ENCODE data around the gene ASB6. TPM values are rescaled to one million over a fixed set of nuclear protein-coding genes. Genes with fewer than 3 reads are reported as not detected.

The ASB6 gene
- total and polyA plus RNA-seq, 2 experiments from 2014 or later, result 8.8 to 19.8 TPM

DNA sequence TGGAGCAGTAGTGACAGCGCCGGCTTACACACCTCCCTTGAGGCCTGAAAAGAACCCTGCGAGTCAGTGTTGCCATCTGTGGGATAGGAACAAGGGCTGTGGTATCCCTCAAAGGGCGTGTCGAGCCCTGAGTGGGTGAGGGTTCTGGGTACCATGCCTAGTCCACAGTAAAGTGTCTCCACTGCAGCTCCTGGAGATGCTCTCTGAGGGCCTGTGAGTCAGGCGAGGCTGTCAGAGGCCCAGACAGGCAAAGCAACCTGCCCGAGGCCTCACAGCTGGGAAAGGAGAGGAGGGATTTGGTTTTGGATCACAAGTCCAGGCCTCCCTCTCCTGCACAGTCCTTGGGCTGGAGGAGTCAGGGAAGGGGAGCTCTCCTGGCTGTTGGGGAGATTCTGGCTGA lies 29.6 kb upstream of the ASB6 start:
- no peak for DNase-seq (ENCODE audit: low spot score)
- peaks cover 23% of the 10 kb centered on the region for H3K27me3 Mint-ChIP-seq (ENCODE audit: insufficient read depth, low read depth, poor library complexity)
- Histone ChIP-seq H3K27ac (ENCODE audit: low read depth) (no peak overlapping the region), H3K79me2 (replicated peaks; ENCODE audit: insufficient read depth) (no peaks in the 10 kb centered on the region), H3K4me1 (ENCODE audit: insufficient read depth) (peaks cover 9% of the 10 kb centered on the region; the same call in 1 of the 2 replicates), H4K20me1 (replicated peaks; ENCODE audit: insufficient read depth) (no peaks in the 10 kb centered on the region), H3K4me3 (no peak overlapping the region), H3F3A (replicated peaks; ENCODE audit: low read depth) (no peaks in the 10 kb centered on the region), H3K36me3 (ENCODE audit: insufficient read depth) (no peaks in the 10 kb centered on the region), H3K27me3 (ENCODE audit: insufficient read depth) (no peaks in the 10 kb centered on the region), H3K9me2 (ENCODE audit: insufficient read depth) (no peaks in the 10 kb centered on the region), H2AFZ (no peak overlapping the region), H3K4me2 (no peak overlapping the region)
- TF ChIP-seq, protein P1, sequence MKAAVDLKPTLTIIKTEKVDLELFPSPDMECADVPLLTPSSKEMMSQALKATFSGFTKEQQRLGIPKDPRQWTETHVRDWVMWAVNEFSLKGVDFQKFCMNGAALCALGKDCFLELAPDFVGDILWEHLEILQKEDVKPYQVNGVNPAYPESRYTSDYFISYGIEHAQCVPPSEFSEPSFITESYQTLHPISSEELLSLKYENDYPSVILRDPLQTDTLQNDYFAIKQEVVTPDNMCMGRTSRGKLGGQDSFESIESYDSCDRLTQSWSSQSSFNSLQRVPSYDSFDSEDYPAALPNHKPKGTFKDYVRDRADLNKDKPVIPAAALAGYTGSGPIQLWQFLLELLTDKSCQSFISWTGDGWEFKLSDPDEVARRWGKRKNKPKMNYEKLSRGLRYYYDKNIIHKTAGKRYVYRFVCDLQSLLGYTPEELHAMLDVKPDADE (IDR thresholded peaks at IDR 0.05), result no peak
- no peak for TF ChIP-seq ZNF331 (CRISPR knock-in tag; IDR thresholded peaks at IDR 0.05; ENCODE audit: low read depth)
- TF ChIP-seq ZNF114 (CRISPR knock-in tag; IDR thresholded peaks at IDR 0.05), result no peak
- no peak for TF ChIP-seq ZNF462 (CRISPR knock-in tag; IDR thresholded peaks at IDR 0.05)
- TF ChIP-seq CREB1 (CRISPR knock-in tag; IDR thresholded peaks at IDR 0.05; ENCODE audit: low read depth), result no peak
- no peak for TF ChIP-seq STAT1 (IDR thresholded peaks at IDR 0.05; ENCODE audit: unreplicated experiment)
- TF ChIP-seq CTCF (conservative IDR thresholded peaks at IDR 0.05; ENCODE audit: low read depth in 2 of 2), result no peak
- TF ChIP-seq EZH2phosphoT487 (IDR thresholded peaks at IDR 0.05; ENCODE audit: unreplicated experiment), result no peak
- TF ChIP-seq POLR2AphosphoS5 (IDR thresholded peaks at IDR 0.05; ENCODE audit: low read depth), result no peak
- TF ChIP-seq EZH2 (IDR thresholded peaks at IDR 0.05; ENCODE audit: low read depth, unreplicated experiment), result no peak
- TF ChIP-seq NANOG (IDR thresholded peaks at IDR 0.05; ENCODE audit: borderline replicate concordance), result no peak
- no peak for TF ChIP-seq REST (IDR thresholded peaks at IDR 0.05; ENCODE audit: unreplicated experiment)
- no peak for TF ChIP-seq JUNB (IDR thresholded peaks at IDR 0.05; ENCODE audit: unreplicated experiment)
- H3K9me3 Mint-ChIP-seq, result no peaks in the 10 kb centered on the region
- H3K4me1 Mint-ChIP-seq, result peaks cover 14% of the 10 kb centered on the region
- ATAC-seq, result no peak
- H3K27ac Mint-ChIP-seq, result no peak overlapping the region
- H3K4me3 Mint-ChIP-seq, result no peak overlapping the region
- no peaks in the 10 kb centered on the region for H3K36me3 Mint-ChIP-seq (ENCODE audit: low read depth)
